Left renal cortex interstitium (tissue), 4 donors: ENCODE results near the gene PIGZ. TPM values are rescaled to one million over a fixed set of nuclear protein-coding genes. Genes with fewer than 3 reads are reported as not detected.

Experiments
- DNase-seq, 4 donors: peaks; one replicate each; pipeline ENCODE4 v3.0.0-alpha.2; 2013; ENCODE audit warnings: low read depth in 4 of 4, low spot score in 2 of 4, missing footprints in 1 of 4
- polyA plus RNA-seq, 4 donors: library from polyadenylated mRNA; unstranded; fragments of 120-200 nt; gene quantifications; one replicate each; pipeline ENCODE4 v1.2.1, GENCODE V29; 2013; ENCODE audit not compliant: insufficient read length in 4 of 4

Gene PIGZ
- polyA plus RNA-seq, 4 donors = 1.2 to 2.9 (median 2.1) TPM

- DNase-seq = no peak
These were observed 40.8 kb downstream of the PIGZ start for GRCh38 chr3:196927571-196928453.

GRCh38 chr3:196920733-196921132, 47.9 kb downstream of the PIGZ start:
- no peak for DNase-seq

- no peak for DNase-seq
These were observed 49.7 kb downstream of the PIGZ start for GRCh38 chr3:196918968-196919367.

GRCh38 chr3:196916995-196917394, 51.6 kb downstream of the PIGZ start:
- DNase-seq = no peak

GRCh38 chr3:196916221-196916620, 52.4 kb downstream of the PIGZ start:
- DNase-seq = no peak

- no peak for DNase-seq
These were observed 53.3 kb downstream of the PIGZ start for GRCh38 chr3:196915375-196915774.

GRCh38 chr3:196914866-196915265, 53.8 kb downstream of the PIGZ start:
- DNase-seq = no peak

GRCh38 chr3:196903740-196904139, 64.9 kb downstream of the PIGZ start:
- DNase-seq = no peak

- DNase-seq = no peak
These were observed 66.3 kb downstream of the PIGZ start for GRCh38 chr3:196902296-196902695.

- DNase-seq = no peak
These were observed 66.9 kb downstream of the PIGZ start for GRCh38 chr3:196901768-196902167.

Other genes starting within 250 kb of the PIGZ start
- 10 to 100 TPM; 70.4 to 84.0 (median 76.9) TPM for gene PAK2, start 229.0 kb downstream of the PIGZ start, polyA plus RNA-seq
- gene SENP5, start 100.9 kb downstream of the PIGZ start, polyA plus RNA-seq = 10 to 100 TPM; 17.6 to 37.8 (median 24.4) TPM
- 100 to 1,000 TPM in 2 of 4 donors, 10 to 100 TPM in 2; 91.2 to 113 (median 99.1) TPM for gene NCBP2, start 26.3 kb downstream of the PIGZ start, polyA plus RNA-seq
- 1 to 10 TPM; 2.1 to 3.7 (median 3.0) TPM for gene MELTF, start 61.0 kb upstream of the PIGZ start, polyA plus RNA-seq